AG04450 (cell line): ENCODE data around the gene MEGF6. TPM values are rescaled to one million over a fixed set of nuclear protein-coding genes. Genes with fewer than 3 reads are reported as not detected.

Source experiments
- CTCF ChIA-PET: fragments of 300-600, 350-600 bp; formaldehyde crosslinking; extraction: SDS; loops from one replicate; lab custom pipeline; 2022; ENCODE audit warnings: antibody characterized with exemption, inconsistent platforms; lab: Charles Lee
- POLR2A ChIA-PET: fragments of 350-600 bp; formaldehyde crosslinking; extraction: SDS; loops from one replicate; lab custom pipeline; 2021; ENCODE audit warnings: antibody characterized with exemption, inconsistent platforms; lab: Yijun Ruan, JAX
- DNase-seq: peaks from one replicate; pipeline ENCODE4 v3.0.0-alpha.2; 2011; ENCODE audit warnings: low read depth, low spot score
- H3K27ac ChIP-seq: one replicate; pipeline ENCODE4 v1.5.1; 2012; ENCODE audit warnings: low read depth, low read length, control low read depth
- H3K27me3 ChIP-seq: one replicate; pipeline ENCODE4 v1.6.0; 2012; ENCODE audit warnings: low read length; ENCODE audit not compliant: control insufficient read depth, insufficient read depth
- H3K4me3 ChIP-seq: 2 replicates; pipeline ENCODE4 v1.5.1; 2011; ENCODE audit warnings: mild to moderate bottlenecking, low read depth, low read length, control low read depth
- H3K9me3 ChIP-seq: 2 replicates; pipeline ENCODE4 v1.5.1; 2012; ENCODE audit warnings: low read length; ENCODE audit not compliant: control insufficient read depth, insufficient read depth
- CTCF ChIP-seq: IDR thresholded peaks from 2 replicates; pipeline ENCODE4 v1.5.1; 2011; ENCODE audit warnings: low read depth, low read length, control low read depth, inconsistent platforms
- polyA plus RNA-seq: library from polyadenylated mRNA; depleted of rRNA; stranded (reverse); fragments of >200 nt; gene quantifications from 2 replicates; pipeline ENCODE4 v1.2.3, GENCODE V29; 2011

MEGF6 gene
- polyA plus RNA-seq, 1 experiment, result 0.45 TPM

- ChIA-PET POLR2A (no interaction called here), CTCF (interaction anchor here (1.2 kb wide), 1 partner anchor 64 kb away, joined by 4 read pairs; no protein-coding TSS in a partner anchor)
- TF ChIP-seq CTCF, result no peak
- Histone ChIP-seq H3K27ac (no peak overlapping the region), H3K9me3 (peaks cover 18% of the 10 kb centered on the region), H3K4me3 (no peak overlapping the region), H3K27me3 (peaks cover 25% of the 10 kb centered on the region)
- no peak for DNase-seq
These were observed 56.0 kb downstream of the MEGF6 start for GRCh38 chr1:3555131-3555920.

- DNase-seq, result no peak
- H3K4me3 ChIP-seq, result no peak overlapping the region
- H3K27ac ChIP-seq, result no peak overlapping the region
- peaks cover 16% of the 10 kb centered on the region for H3K9me3 ChIP-seq
- no peak for TF ChIP-seq CTCF
- CTCF ChIA-PET, result no interaction called here
- POLR2A ChIA-PET, result no interaction called here
- peaks cover 28% of the 10 kb centered on the region for H3K27me3 ChIP-seq
These were observed 57.4 kb downstream of the MEGF6 start for GRCh38 chr1:3553940-3554223.

- peaks cover 25% of the 10 kb centered on the region for H3K27me3 ChIP-seq
- H3K4me3 ChIP-seq, result no peak overlapping the region
- peaks cover 11% of the 10 kb centered on the region for H3K9me3 ChIP-seq
- no peak overlapping the region for H3K27ac ChIP-seq
- TF ChIP-seq CTCF, result no peak
- CTCF ChIA-PET, result interaction anchor here (0.5 kb wide), 1 partner anchor 242 kb away, joined by 3 read pairs; no protein-coding TSS in a partner anchor
- DNase-seq, result no peak
- POLR2A ChIA-PET, result interaction anchor here (0.6 kb wide), 1 partner anchor 184 kb away, joined by 3 read pairs; no protein-coding TSS in a partner anchor
These were observed 58.0 kb downstream of the MEGF6 start for GRCh38 chr1:3553166-3553939.

GRCh38 chr1:3552751-3553150 is 58.6 kb downstream of the MEGF6 start:
- TF ChIP-seq CTCF, result no peak
- no peak for DNase-seq
- Histone ChIP-seq H3K27ac (no peak overlapping the region), H3K9me3 (peaks cover 5% of the 10 kb centered on the region; the same call in 1 of the 2 replicates), H3K27me3 (peaks cover 20% of the 10 kb centered on the region), H3K4me3 (no peak overlapping the region)
- CTCF ChIA-PET, result no interaction called here
- POLR2A ChIA-PET, result no interaction called here

- Histone ChIP-seq H3K9me3 (no peaks in the 10 kb centered on the region), H3K4me3 (no peak overlapping the region), H3K27me3 (peaks cover 16% of the 10 kb centered on the region), H3K27ac (no peak overlapping the region)
- CTCF ChIA-PET, result interaction anchor here (1.1 kb wide), 1 partner anchor 68 kb away, joined by 5 read pairs; no protein-coding TSS in a partner anchor
- POLR2A ChIA-PET, result no interaction called here
- TF ChIP-seq CTCF, result no peak
- no peak for DNase-seq
These were observed 59.1 kb downstream of the MEGF6 start for GRCh38 chr1:3552176-3552575.
